Ovary (tissue), 9 donors: ENCODE data around the gene SAXO2. TPM values are rescaled to one million over a fixed set of nuclear protein-coding genes. Genes with fewer than 3 reads are reported as not detected.
"Not testable (repeated sequence)": the region's sequence is repeated elsewhere in the genome, so short reads cannot be mapped to it uniquely, and the experiment has no call there.

Experiments used
- DNase-seq, 5 donors: peaks; one replicate each; pipeline ENCODE4 v3.0.0-alpha.2; 2019 to 2020
- H3K27ac ChIP-seq, 2 donors: fragments of 200-600 bp; one replicate each; pipeline versions ENCODE4 v1.5.1 to v1.8.0; 2019 to 2022
- H3K27me3 ChIP-seq: fragments of 200-600 bp; one replicate; pipeline ENCODE4 v1.8.0; 2022
- H3K36me3 ChIP-seq: fragments of 200-600 bp; sonication (generic); one replicate; pipeline ENCODE4 v1.5.1; 2019
- H3K4me1 ChIP-seq: one replicate; pipeline ENCODE4 v1.8.1; 2013; ENCODE audit warnings: mild to moderate bottlenecking, moderate library complexity; ENCODE audit not compliant: insufficient read depth
- H3K4me3 ChIP-seq: fragments of 200-600 bp; sonication (generic); one replicate; pipeline ENCODE4 v1.5.1; 2017
- H3K9me3 ChIP-seq, 2 donors: fragments of 200-600 bp in 1 of 2; sonication (generic) in 1 of 2; one replicate each; pipeline versions ENCODE4 v1.5.1 to v1.8.1; 2013 to 2019; ENCODE audit warnings: mild to moderate bottlenecking in 1 of 2, moderate library complexity in 1 of 2
- CTCF ChIP-seq, 3 donors: fragments of 450-650 bp in 2 of 3; fragments of 200-600 bp in 1 of 3; IDR thresholded peaks; one replicate each; pipeline versions ENCODE4 v1.5.1 to v1.8.0; 2016 to 2022; ENCODE audit warnings: antibody characterized with exemption in 3 of 3, mild to moderate bottlenecking in 1 of 3
- EP300 ChIP-seq: sonication (generic); formaldehyde crosslinking; IDR thresholded peaks from one replicate; pipeline ENCODE4 v1.6.1; 2017; ENCODE audit warnings: antibody characterized with exemption
- POLR2A ChIP-seq: fragments of 450-650 bp; IDR thresholded peaks from one replicate; pipeline ENCODE4 v1.6.1; 2017; ENCODE audit warnings: antibody characterized with exemption, mild to moderate bottlenecking, moderate library complexity
- WGBS, 3 donors: extraction: QIAGEN DNeasy Blood & Tissue Kit in 1 of 3; methylation state at CpG; one replicate each; pipeline versions ENCODE4 v1.1.5 to v1.1.7; 2013 to 2017; 5-methylcytosine and 5-hydroxymethylcytosine counted together
- intact Hi-C, 4 donors: fragments of 100-400 bp; cut with DNase I; formaldehyde crosslinking; loops; one replicate each; pipeline versions ENCODE4 v1.11.0 to v1.15.1; 2022 to 2023
- polyA plus RNA-seq, 2 donors: library from polyadenylated mRNA; stranded (reverse); fragments of 200-250 nt in 1 of 2; fragments of 350-450 nt in 1 of 2; fragmentation: Illumina TruSeq in 1 of 2; extraction: RNeasy Lipid Tissue Mini Kit (QIAGEN cat#74804) in 1 of 2; gene quantifications; one replicate each; pipeline ENCODE4 v1.2.3, GENCODE V29; 2013 to 2014
- total RNA-seq, 7 donors: library from RNA; depleted of rRNA in 2 of 7; stranded (reverse); fragments of >200 nt in 2 of 7; fragmentation: NEBNext Ultra II Directional in 3 of 7; extraction: Animal tissue kit (Norgen Biotek cat#: 25700) in 3 of 7; gene quantifications; one replicate each; pipeline versions ENCODE4 v1.1.0 to v1.2.4, GENCODE V29; 2016 to 2023
- donor health status: DM: no; HTN: no; CAD: no; lungs with moderate emphysema.
- donor health status: DM: no; HTN: no; CAD: no.
- donor health status: Bipolar disorder and iron deficiency.
- donor health status: DM: yes; HTN: yes; CAD: no.
- donor health status: DM: no; HTN: no; CAD: no.
- donor health status: DM: yes; HTN: yes; CAD: no.

SAXO2 gene
- total and polyA plus RNA-seq, 9 donors = 0.55 to 38.4 (median 4.2) TPM

- intact Hi-C loops = no loop called here
- no peaks in the 10 kb centered on the region for H3K36me3 ChIP-seq
- DNase-seq = no peak
- H3K9me3 ChIP-seq = no peaks in the 10 kb centered on the region
- WGBS, 3 donors = 76 to 86% (median 83%) methylated on average over 2 of the region's 2 CpGs
- no peak overlapping the region for H3K4me3 ChIP-seq
- H3K4me1 ChIP-seq = no peaks in the 10 kb centered on the region
- no peak overlapping the region for H3K27ac ChIP-seq
- TF ChIP-seq POLR2A (no peak), CTCF (IDR thresholded peaks at IDR 0.05) (no peak), EP300 (no peak)
- no peaks in the 10 kb centered on the region for H3K27me3 ChIP-seq
Measured at GRCh38 chr15:82231842-82232241, 30.8 kb upstream of the SAXO2 start.

GRCh38 chr15:82237944-82238534, 24.6 kb upstream of the SAXO2 start:
- 60 to 79% (median 64%) methylated on average over 2 to 3 of the region's 3 CpGs for WGBS, 3 donors
- H3K4me3 ChIP-seq = not testable (repeated sequence)

DNA sequence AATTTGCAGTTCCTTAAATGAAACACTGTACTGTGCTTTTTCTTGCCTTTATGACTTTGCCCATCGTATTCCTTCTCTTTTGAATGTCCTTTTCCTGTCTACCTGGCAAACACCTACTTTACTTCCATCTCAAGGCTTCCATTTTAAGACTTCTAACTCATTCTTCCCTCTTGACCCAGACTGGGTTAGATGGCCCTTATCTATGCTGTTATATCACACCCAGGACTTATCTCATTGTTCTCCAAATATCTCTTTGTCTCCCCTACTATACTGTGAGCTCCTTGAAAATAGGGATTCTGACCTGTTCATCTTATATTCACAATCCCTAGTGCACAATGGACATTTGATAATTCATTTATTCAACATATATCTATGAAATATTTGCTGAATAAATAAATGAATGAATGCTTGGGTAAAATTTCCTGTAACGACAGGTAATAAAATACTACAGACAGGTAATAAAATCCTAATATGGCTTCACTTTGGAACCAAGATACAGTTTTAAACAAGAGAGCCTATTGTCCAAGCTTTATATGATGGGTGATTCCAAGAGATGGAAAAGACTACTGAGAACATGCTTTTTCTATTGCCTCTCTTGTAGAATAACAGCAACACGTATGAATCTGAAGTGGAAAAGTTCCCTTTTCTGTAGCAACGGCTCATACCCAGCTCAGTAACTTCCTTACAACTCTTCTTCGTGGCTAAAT, 22.8 kb upstream of the SAXO2 start:
- intact Hi-C loops = no loop called here
- Histone ChIP-seq H3K4me3 (no peak overlapping the region), H3K4me1 (no peaks in the 10 kb centered on the region), H3K9me3 (no peaks in the 10 kb centered on the region), H3K27me3 (no peaks in the 10 kb centered on the region), H3K27ac (no peak overlapping the region), H3K36me3 (no peaks in the 10 kb centered on the region)
- TF ChIP-seq EP300 = no peak
- TF ChIP-seq CTCF (IDR thresholded peaks at IDR 0.05) = no peak
- TF ChIP-seq POLR2A = no peak
- WGBS, 3 donors = 95 to 97% (median 97%) methylated on average over 5 of the region's 5 CpGs
- DNase-seq = no peak

More at GRCh38 chr15:82237944-82238534, 24.6 kb upstream of the SAXO2 start:
- H3K27me3 ChIP-seq, intact Hi-C loops, H3K9me3 ChIP-seq, H3K4me1 ChIP-seq, DNase-seq, H3K27ac ChIP-seq, H3K36me3 ChIP-seq: not testable (repeated sequence)

DNA sequence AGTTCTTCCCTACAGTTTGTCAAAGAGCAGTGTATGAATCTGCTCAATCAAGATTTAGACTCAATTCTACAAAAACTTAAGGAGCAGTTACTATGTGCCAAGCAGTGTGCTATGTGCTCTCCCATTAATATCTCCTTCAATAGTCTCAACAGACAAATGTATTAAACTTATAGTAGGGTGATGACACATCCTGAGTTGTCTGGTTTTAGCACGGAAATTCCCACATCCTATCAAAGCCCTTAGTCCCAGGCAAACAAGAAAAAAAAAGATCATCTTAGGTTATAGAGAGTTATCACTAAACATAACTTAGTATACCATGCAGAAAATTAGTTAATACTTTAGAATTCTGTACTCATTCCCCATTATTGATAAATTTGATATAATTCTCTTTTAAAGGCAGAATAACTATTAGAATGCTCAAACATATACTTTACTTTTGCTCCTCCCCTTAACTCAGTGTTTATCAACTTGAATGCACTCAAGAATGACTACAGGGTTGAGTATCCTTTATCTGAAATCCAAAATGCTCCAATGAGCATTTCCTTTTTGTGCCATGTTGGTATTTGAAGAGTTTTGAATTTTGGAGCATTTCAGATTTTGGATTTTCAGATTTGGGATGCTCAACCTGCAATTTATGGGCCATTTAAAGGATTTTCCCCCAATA, 20.6 kb upstream of the SAXO2 start:
- H3K27ac ChIP-seq, H3K27me3 ChIP-seq, H3K36me3 ChIP-seq, DNase-seq, H3K9me3 ChIP-seq, intact Hi-C loops, H3K4me1 ChIP-seq, H3K4me3 ChIP-seq: not testable (repeated sequence)
- 93 to 94% (median 94%) methylated on average over 1 of the region's 1 CpG for WGBS, 3 donors

- H3K27ac ChIP-seq, H3K9me3 ChIP-seq, intact Hi-C loops, H3K4me3 ChIP-seq, H3K4me1 ChIP-seq, H3K27me3 ChIP-seq, H3K36me3 ChIP-seq, DNase-seq: not testable (repeated sequence)
- WGBS, 3 donors = 67 to 82% (median 70%) methylated on average over 3 to 4 of the region's 5 CpGs
Measured at GRCh38 chr15:82243644-82244043, 19.0 kb upstream of the SAXO2 start.

GRCh38 chr15:82245956-82246355, 16.7 kb upstream of the SAXO2 start:
- 86 to 93% (median 93%) methylated on average over 5 of the region's 5 CpGs for WGBS, 3 donors
- H3K9me3 ChIP-seq, H3K4me3 ChIP-seq, DNase-seq, H3K4me1 ChIP-seq, intact Hi-C loops, H3K27ac ChIP-seq, H3K27me3 ChIP-seq, H3K36me3 ChIP-seq: not testable (repeated sequence)

GRCh38 chr15:82248261-82248660, 14.4 kb upstream of the SAXO2 start:
- H3K36me3 ChIP-seq, H3K4me1 ChIP-seq, intact Hi-C loops, H3K9me3 ChIP-seq, H3K4me3 ChIP-seq, DNase-seq, H3K27me3 ChIP-seq, H3K27ac ChIP-seq: not testable (repeated sequence)
- 81 to 92% (median 82%) methylated on average over 3 of the region's 3 CpGs for WGBS, 3 donors

DNA sequence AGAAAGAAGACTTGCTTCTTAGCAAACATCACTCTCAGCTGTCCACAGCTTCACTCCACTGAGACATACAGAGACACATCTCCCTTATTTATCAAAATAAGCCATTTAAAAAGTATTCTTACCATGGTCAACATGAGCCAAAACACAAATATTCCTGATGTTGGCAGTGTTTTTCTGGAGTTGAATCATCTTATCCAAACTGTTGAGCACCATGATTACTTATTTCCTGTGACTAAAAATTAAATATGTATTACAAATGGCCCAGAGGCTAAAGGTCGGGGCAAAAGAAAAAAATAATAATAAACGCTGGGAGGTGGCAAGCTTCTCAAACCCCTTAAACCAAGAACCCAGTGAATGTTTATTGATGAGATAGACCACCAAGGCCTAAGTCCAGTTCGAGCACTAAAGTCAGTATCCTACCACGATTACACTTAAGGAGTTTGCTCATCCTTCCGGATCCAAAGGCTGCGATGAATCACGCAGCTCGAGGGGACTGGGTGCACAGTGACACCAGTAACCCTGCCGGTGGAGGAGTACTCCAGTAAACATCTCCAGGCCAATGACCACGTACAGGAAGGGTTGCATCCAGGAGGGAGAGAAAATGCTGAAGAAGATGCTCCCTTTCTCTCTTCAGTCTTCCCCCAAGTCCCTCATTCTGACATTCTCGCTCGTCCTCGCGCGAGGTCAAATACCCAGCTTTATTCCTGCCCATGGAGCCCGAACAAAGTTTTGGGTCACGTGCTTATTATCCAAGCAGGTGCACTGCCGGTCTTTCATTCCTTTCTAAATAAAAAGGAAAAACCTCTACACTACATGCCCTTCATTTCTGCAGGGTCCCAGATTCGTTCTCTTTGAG, 824 bp upstream of the SAXO2 start:
- H3K27me3 ChIP-seq, H3K9me3 ChIP-seq, H3K36me3 ChIP-seq, H3K4me1 ChIP-seq, intact Hi-C loops: not testable (repeated sequence)
- peak overlapping the region; percentile 84 for H3K4me3 ChIP-seq
- 4 to 5% (median 5%) methylated on average over 19 of the region's 19 CpGs for WGBS, 3 donors
- peak in 2 of 5 donors; percentile 15 to 31 for DNase-seq
- peak overlapping the region in 1 of 2 donors; percentile 70 for H3K27ac ChIP-seq
